ENCODE measurements around the gene TTC13.

Gene TTC13

DNA sequence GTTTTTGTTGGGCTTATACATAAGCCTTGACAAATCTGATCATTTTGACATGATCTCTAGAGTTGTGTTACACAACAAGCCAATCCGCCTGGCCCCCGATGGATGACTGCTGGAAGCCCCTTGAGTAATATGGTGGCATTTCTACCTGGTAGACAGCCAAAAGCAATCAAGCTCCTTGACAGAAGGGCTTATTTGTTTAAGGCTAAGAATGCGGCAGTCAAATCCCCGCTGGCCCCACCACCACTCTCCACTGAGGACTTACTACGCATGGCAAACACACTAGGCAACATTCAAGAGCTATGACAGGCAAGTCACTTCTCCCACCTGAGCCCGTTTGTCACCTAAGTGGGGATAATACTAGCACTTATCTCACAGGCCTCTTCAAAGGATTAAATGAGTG, 77.0 kb downstream of the TTC13 start:
- no peak overlapping the region for H3K4me3 ChIP-seq (ENCODE audit: low read depth, low read length)
- no peak for DNase-seq (ENCODE audit: low read depth)
- TF ChIP-seq, protein P1, sequence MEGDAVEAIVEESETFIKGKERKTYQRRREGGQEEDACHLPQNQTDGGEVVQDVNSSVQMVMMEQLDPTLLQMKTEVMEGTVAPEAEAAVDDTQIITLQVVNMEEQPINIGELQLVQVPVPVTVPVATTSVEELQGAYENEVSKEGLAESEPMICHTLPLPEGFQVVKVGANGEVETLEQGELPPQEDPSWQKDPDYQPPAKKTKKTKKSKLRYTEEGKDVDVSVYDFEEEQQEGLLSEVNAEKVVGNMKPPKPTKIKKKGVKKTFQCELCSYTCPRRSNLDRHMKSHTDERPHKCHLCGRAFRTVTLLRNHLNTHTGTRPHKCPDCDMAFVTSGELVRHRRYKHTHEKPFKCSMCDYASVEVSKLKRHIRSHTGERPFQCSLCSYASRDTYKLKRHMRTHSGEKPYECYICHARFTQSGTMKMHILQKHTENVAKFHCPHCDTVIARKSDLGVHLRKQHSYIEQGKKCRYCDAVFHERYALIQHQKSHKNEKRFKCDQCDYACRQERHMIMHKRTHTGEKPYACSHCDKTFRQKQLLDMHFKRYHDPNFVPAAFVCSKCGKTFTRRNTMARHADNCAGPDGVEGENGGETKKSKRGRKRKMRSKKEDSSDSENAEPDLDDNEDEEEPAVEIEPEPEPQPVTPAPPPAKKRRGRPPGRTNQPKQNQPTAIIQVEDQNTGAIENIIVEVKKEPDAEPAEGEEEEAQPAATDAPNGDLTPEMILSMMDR (IDR thresholded peaks at IDR 0.05; ENCODE audit: control insufficient read depth, extremely low read depth, insufficient read depth): no peak

DNA sequence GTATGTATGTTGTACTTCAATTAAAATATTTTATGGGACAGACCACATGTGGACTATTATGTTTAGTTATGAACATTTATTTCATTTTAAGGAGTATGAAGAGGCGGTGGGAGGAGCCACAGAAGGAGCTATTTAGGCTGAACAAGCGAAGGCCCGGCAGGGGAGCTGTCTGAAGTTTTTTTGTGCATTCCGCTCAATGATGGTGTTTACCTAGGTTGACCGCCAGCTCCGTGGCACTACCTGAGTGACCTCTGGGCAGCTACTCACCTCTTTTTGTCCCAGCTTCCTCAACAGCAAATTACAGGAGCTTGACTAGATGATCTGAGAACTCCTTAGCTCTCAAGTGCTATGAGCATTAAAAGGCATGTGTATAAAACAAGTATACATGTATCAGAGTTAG, 77.7 kb downstream of the TTC13 start:
- no peak overlapping the region for H3K4me3 ChIP-seq (ENCODE audit: low read depth, low read length)
- TF ChIP-seq, protein P1 (IDR thresholded peaks at IDR 0.05; ENCODE audit: control insufficient read depth, extremely low read depth, insufficient read depth): no peak
- DNase-seq (ENCODE audit: low read depth): no peak

DNA sequence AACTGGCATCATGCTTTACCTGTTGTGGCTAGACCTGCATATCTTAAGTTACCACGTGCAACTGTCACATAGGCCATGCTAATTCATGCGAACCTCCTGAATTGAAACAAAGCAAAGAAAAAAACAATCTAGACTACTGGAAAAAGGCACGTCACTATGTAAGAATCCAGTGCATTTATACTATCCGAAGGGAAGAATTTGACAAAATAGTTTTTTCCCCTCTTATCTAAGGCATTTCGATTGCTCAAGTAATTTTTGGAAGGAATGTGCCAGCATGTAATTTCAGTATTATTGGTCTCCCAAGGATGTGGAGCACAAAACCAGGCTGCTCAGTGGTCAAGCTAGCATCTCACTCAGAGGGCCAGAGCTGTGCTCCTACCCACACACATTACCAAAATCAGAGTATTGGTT, 78.8 kb downstream of the TTC13 start:
- DNase-seq (ENCODE audit: low read depth): no peak
- TF ChIP-seq, protein P1 (IDR thresholded peaks at IDR 0.05; ENCODE audit: control insufficient read depth, extremely low read depth, insufficient read depth): no peak
- no peak overlapping the region for H3K4me3 ChIP-seq (ENCODE audit: low read depth, low read length)

DNA sequence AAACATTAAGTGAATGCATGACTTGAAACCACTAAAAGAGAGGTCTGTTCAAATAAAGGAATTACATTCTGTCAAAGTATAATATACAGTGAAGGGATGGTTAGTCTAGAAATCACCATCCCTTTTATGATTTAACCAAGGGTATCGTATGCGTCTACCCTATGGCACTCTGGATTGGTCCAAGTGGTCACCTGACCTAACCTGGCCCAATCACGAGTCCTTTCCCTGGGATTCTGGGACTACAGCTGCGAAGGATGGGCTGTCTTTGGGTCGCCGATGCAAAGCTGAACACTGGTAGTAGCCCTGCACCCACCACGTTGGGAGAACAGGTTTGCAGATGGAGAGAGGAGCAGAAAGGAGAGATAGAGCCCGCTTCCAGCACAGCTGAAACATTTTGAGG, 79.9 kb downstream of the TTC13 start:
- DNase-seq (ENCODE audit: low read depth): no peak
- H3K4me3 ChIP-seq (ENCODE audit: low read depth, low read length): no peak overlapping the region
- TF ChIP-seq, protein P1 (IDR thresholded peaks at IDR 0.05; ENCODE audit: control insufficient read depth, extremely low read depth, insufficient read depth): no peak

DNA sequence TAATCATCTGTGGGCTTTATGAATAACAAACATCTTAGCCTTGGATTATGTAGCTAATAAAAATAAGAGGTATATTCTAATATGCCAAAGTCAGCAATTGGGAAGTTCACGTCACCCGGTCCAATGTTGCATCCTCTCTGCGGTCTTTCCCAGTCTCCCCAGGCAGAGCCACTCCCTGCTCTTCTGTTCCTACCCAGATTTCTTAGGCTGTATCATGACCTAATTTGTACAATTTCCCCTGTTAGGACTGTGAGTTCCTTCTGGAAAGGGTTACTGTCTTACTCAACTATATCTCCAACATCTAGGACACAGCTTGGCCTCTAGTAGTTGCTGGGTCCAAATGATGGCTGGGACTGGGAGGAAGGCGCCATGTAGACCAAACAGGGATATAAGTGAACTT, 80.5 kb downstream of the TTC13 start:
- no peak for DNase-seq (ENCODE audit: low read depth)
- TF ChIP-seq, protein P1 (IDR thresholded peaks at IDR 0.05; ENCODE audit: control insufficient read depth, extremely low read depth, insufficient read depth): no peak
- no peak overlapping the region for H3K4me3 ChIP-seq (ENCODE audit: low read depth, low read length)

DNA sequence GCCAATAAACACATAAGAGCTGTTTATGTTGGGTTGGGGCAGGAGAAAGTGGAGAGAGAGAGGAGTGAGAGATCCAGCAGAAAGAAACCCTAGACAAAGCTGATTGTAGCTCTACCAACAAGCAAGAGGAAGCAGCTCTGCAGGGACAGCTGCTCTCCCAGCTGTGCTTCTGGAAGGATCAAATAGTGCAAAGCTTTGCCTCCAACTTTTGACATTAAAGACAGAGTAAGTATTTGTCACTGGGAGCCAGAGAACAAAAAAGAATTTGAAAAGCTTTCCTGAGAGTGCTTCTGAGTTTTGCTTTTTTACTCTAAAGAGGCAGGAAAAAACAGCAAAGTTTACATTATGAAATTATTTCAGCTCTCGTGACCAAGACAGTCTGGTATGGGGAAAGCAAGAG, 81.9 kb downstream of the TTC13 start:
- TF ChIP-seq, protein P1 (IDR thresholded peaks at IDR 0.05; ENCODE audit: control insufficient read depth, extremely low read depth, insufficient read depth): no peak
- no peak for DNase-seq (ENCODE audit: low read depth)

DNA sequence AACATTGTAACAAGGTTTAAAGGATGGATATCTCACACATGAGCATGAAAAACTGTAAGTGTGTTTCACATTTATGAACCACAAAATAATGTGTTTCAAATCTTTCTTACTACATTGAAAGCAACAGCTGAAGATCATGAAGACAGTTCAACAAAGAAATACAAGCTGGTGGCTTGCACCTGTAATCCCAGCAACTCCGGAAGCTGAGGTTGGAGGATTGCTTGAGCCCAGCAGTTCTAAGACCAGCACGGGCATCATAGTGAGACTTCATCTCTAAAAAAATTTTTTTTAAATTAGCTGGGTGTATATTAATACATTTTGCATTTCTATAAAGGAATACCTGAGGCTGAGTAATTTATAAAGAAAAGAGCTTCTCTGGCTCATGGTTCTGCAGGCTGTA, 83.2 kb downstream of the TTC13 start:
- no peak overlapping the region for H3K4me3 ChIP-seq (ENCODE audit: low read depth, low read length)
- TF ChIP-seq, protein P1 (IDR thresholded peaks at IDR 0.05; ENCODE audit: control insufficient read depth, extremely low read depth, insufficient read depth): no peak
- DNase-seq (ENCODE audit: low read depth): no peak

More for the DNA sequence above, 81.9 kb downstream of the TTC13 start:
- H3K4me3 ChIP-seq (ENCODE audit: low read depth, low read length): no peak overlapping the region

Measured in LNCaP clone FGC (cell line).